Measurements from ENCODE around the gene HDAC1.
"Not testable (repeated sequence)": the region's sequence is repeated elsewhere in the genome, so short reads cannot be mapped to it uniquely, and the experiment has no call there.

The HDAC1 gene

DNA sequence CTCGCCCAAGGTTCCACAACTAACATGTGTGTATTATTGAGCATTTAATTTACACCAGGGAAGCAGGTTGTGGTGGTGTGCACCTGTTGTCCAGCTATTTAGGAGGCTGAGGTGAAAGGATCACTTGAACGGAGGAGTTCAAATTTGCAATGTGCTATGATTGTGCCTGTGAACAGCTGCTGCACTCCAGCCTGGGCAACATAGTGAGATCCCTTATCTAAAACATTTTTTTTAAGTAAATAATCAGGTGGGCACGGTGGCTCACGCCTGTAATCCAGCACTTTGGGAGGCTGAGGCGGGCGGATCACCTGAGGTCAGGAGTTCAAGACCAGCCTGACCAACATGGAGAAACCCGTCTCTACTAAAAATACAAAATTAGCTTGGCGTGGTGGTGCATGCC lies 7.1 kb upstream of the HDAC1 start:
- H3K23ac ChIP-seq (ENCODE audit: low read length); H3K18ac ChIP-seq (ENCODE audit: low read length); H4K8ac ChIP-seq (ENCODE audit: low read depth, low read length); H3K4me2 ChIP-seq (ENCODE audit: low read length); H2BK15ac ChIP-seq (replicated peaks; ENCODE audit: low read depth); H3K79me2 ChIP-seq (ENCODE audit: control insufficient read depth, insufficient read depth, low read length); H2BK120ac ChIP-seq (ENCODE audit: low read depth, low read length); H3K9ac ChIP-seq (ENCODE audit: low read length); H3K56ac ChIP-seq (ENCODE audit: low read length); H3K4ac ChIP-seq (ENCODE audit: low read depth, low read length); H2BK5ac ChIP-seq (ENCODE audit: low read length); H3K27ac ChIP-seq (ENCODE audit: low read depth, low read length); H3K4me1 ChIP-seq (ENCODE audit: control insufficient read depth, low read depth, low read length); DNase-seq; H3K27me3 ChIP-seq (ENCODE audit: insufficient read depth, low read length, poor library complexity); H2AK5ac ChIP-seq (ENCODE audit: low read length); H3K4me3 ChIP-seq (ENCODE audit: low read length); H4K5ac ChIP-seq (ENCODE audit: low read length); H3K79me1 ChIP-seq (ENCODE audit: low read length); H3K36me3 ChIP-seq (ENCODE audit: control insufficient read depth, insufficient read depth, low read length): not testable (repeated sequence)
- no CpG with 5 or more reads among the region's 8 CpGs for WGBS (ENCODE audit: extremely low coverage, insufficient coverage, low lambda C conversion rate)

DNA sequence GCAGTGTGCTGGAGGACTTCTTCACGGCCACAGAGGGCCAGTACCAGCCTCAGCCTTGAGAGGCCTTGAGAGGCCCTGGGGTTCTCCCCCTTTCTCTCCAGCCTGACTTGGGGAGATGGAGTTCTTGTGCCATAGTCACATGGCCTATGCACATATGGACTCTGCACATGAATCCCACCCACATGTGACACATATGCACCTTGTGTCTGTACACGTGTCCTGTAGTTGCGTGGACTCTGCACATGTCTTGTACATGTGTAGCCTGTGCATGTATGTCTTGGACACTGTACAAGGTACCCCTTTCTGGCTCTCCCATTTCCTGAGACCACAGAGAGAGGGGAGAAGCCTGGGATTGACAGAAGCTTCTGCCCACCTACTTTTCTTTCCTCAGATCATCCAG lies 6.2 kb upstream of the HDAC1 start:
- Histone ChIP-seq H2BK15ac (replicated peaks; ENCODE audit: low read depth) (no peak overlapping the region), H3K36me3 (ENCODE audit: control insufficient read depth, insufficient read depth, low read length) (peaks cover 1% of the 10 kb centered on the region), H3K23ac (ENCODE audit: low read length) (no peak overlapping the region), H3K27me3 (ENCODE audit: insufficient read depth, low read length, poor library complexity) (no peaks in the 10 kb centered on the region), H3K18ac (ENCODE audit: low read length) (no peak overlapping the region), H3K79me2 (ENCODE audit: control insufficient read depth, insufficient read depth, low read length) (no peaks in the 10 kb centered on the region), H3K4me2 (ENCODE audit: low read length) (no peak overlapping the region), H2BK120ac (ENCODE audit: low read depth, low read length) (no peak overlapping the region), H3K4me3 (ENCODE audit: low read length) (no peak overlapping the region), H3K79me1 (ENCODE audit: low read length) (no peaks in the 10 kb centered on the region), H3K27ac (ENCODE audit: low read depth, low read length) (no peak overlapping the region), H4K8ac (ENCODE audit: low read depth, low read length) (no peak overlapping the region), H2BK5ac (ENCODE audit: low read length) (no peak overlapping the region), H2AK5ac (ENCODE audit: low read length) (no peak overlapping the region), H3K4ac (ENCODE audit: low read depth, low read length) (no peak overlapping the region), H3K9ac (ENCODE audit: low read length) (no peak overlapping the region), H3K4me1 (ENCODE audit: control insufficient read depth, low read depth, low read length) (no peaks in the 10 kb centered on the region), H4K5ac (ENCODE audit: low read length) (no peak overlapping the region), H3K56ac (ENCODE audit: low read length) (no peak overlapping the region)
- no CpG with 5 or more reads among the region's 3 CpGs for WGBS (ENCODE audit: extremely low coverage, insufficient coverage, low lambda C conversion rate)
- DNase-seq, result no peak

DNA sequence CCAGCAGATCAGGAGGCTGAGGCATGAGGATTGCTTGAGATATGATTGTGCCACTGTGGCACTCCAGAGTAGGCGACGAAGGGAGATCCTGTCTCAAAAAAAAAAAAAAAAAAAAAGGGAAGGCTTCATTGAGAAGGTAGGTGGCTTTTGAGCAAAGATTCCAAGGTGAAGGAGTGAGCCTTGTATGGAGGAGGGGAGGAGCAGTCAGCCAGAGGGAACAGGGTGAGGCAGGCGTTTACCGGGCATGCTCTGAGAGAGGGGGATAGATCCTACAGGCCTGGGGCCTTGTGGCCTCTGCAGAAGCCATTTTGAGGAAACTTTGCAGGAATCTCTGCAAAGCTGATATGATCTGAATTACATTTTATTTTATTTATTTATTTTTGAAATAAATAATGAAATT lies 5.1 kb upstream of the HDAC1 start:
- Histone ChIP-seq H3K4me1 (ENCODE audit: control insufficient read depth, low read depth, low read length) (no peaks in the 10 kb centered on the region), H2BK120ac (ENCODE audit: low read depth, low read length) (no peak overlapping the region), H2BK15ac (replicated peaks; ENCODE audit: low read depth) (no peak overlapping the region), H3K9ac (ENCODE audit: low read length) (no peak overlapping the region), H3K79me1 (ENCODE audit: low read length) (no peaks in the 10 kb centered on the region), H3K18ac (ENCODE audit: low read length) (no peak overlapping the region), H3K4ac (ENCODE audit: low read depth, low read length) (no peak overlapping the region), H3K4me2 (ENCODE audit: low read length) (no peak overlapping the region), H3K4me3 (ENCODE audit: low read length) (no peak overlapping the region), H3K27me3 (ENCODE audit: insufficient read depth, low read length, poor library complexity) (no peaks in the 10 kb centered on the region), H4K8ac (ENCODE audit: low read depth, low read length) (no peak overlapping the region), H3K79me2 (ENCODE audit: control insufficient read depth, insufficient read depth, low read length) (no peaks in the 10 kb centered on the region), H2AK5ac (ENCODE audit: low read length) (no peak overlapping the region), H3K56ac (ENCODE audit: low read length) (no peak overlapping the region), H4K5ac (ENCODE audit: low read length) (no peak overlapping the region), H3K27ac (ENCODE audit: low read depth, low read length) (no peak overlapping the region), H3K23ac (ENCODE audit: low read length) (no peak overlapping the region), H2BK5ac (ENCODE audit: low read length) (no peak overlapping the region), H3K36me3 (ENCODE audit: control insufficient read depth, insufficient read depth, low read length) (peaks cover 1% of the 10 kb centered on the region)
- no CpG with 5 or more reads among the region's 4 CpGs for WGBS (ENCODE audit: extremely low coverage, insufficient coverage, low lambda C conversion rate)
- DNase-seq, result peak; percentile 70

DNA sequence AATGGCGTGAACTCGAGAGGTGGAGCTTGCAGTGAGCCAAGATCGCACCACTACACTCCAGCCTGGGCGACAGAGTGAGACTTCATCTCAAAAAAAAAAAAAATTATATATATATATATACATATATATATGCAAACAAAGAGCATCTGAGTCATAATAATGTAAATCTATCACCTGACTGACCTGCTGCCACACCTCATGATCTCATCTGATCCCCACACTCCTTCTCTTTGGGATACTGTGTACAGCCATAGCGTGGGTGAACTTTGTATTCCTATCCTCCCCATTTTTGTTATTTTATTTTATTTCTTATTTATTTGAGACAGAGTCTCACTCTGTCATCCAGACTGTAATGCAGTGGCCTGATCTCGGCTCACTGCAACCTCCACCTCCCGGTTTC lies 2.6 kb upstream of the HDAC1 start:
- no peaks in the 10 kb centered on the region for H3K4me1 ChIP-seq (ENCODE audit: control insufficient read depth, low read depth, low read length)
- no CpG with 5 or more reads among the region's 7 CpGs for WGBS (ENCODE audit: extremely low coverage, insufficient coverage, low lambda C conversion rate)
- no peak overlapping the region for H3K9ac ChIP-seq (ENCODE audit: low read length)
- no peak overlapping the region for H3K4ac ChIP-seq (ENCODE audit: low read depth, low read length)
- no peak overlapping the region for H2BK5ac ChIP-seq (ENCODE audit: low read length)
- no peak overlapping the region for H2BK120ac ChIP-seq (ENCODE audit: low read depth, low read length)
- H3K23ac ChIP-seq (ENCODE audit: low read length), result no peak overlapping the region
- H3K27ac ChIP-seq (ENCODE audit: low read depth, low read length), result no peak overlapping the region
- peaks cover 1% of the 10 kb centered on the region for H3K79me1 ChIP-seq (ENCODE audit: low read length)
- no peak overlapping the region for H4K8ac ChIP-seq (ENCODE audit: low read depth, low read length)
- DNase-seq, result no peak
- H3K79me2 ChIP-seq (ENCODE audit: control insufficient read depth, insufficient read depth, low read length), result no peaks in the 10 kb centered on the region
- no peak overlapping the region for H3K4me3 ChIP-seq (ENCODE audit: low read length)
- no peaks in the 10 kb centered on the region for H3K27me3 ChIP-seq (ENCODE audit: insufficient read depth, low read length, poor library complexity)
- H3K4me2 ChIP-seq (ENCODE audit: low read length), result no peak overlapping the region
- H4K5ac ChIP-seq (ENCODE audit: low read length), result no peak overlapping the region
- peaks cover 1% of the 10 kb centered on the region for H3K36me3 ChIP-seq (ENCODE audit: control insufficient read depth, insufficient read depth, low read length)
- H2BK15ac ChIP-seq (replicated peaks; ENCODE audit: low read depth), result no peak overlapping the region
- H2AK5ac ChIP-seq (ENCODE audit: low read length), result no peak overlapping the region
- H3K18ac ChIP-seq (ENCODE audit: low read length), result no peak overlapping the region
- no peak overlapping the region for H3K56ac ChIP-seq (ENCODE audit: low read length)

DNA sequence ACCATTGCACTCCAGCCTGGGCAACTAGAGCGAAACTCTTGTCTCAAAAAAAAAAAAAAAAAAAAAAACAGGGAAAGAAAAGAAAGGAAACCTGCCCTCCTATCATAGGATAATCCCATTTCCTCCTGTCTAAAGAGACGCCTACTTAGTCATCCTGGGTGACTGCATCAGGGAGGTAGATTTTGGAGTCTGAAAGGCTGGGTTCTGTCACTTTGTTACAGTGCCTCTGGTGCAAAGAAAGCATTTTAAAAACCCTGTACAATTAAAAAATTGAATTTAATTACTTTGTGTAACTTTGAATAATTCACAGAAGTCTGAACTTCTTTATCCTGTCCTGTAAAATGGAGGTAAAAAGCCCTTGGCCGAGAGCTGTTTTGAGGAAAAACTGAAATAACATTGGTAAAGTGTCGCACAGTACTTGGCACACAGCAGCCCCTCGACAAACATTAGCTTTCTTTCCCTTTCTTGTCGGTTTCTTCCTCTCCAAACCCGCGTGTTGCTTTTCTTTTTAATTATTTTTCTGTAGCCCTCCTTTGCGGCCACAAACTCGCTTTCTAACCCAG lies 657 bp upstream of the HDAC1 start:
- Histone ChIP-seq H2BK120ac (ENCODE audit: low read depth, low read length) (no peak overlapping the region), H3K4me3 (ENCODE audit: low read length) (no peak overlapping the region), H3K56ac (ENCODE audit: low read length) (peak overlapping the region; percentile 83), H2AK5ac (ENCODE audit: low read length) (no peak overlapping the region), H3K27ac (ENCODE audit: low read depth, low read length) (no peak overlapping the region), H3K4ac (ENCODE audit: low read depth, low read length) (peak overlapping the region; percentile 89), H3K23ac (ENCODE audit: low read length) (no peak overlapping the region), H3K4me1 (ENCODE audit: control insufficient read depth, low read depth, low read length) (no peaks in the 10 kb centered on the region), H4K5ac (ENCODE audit: low read length) (peak overlapping the region; percentile 87), H3K36me3 (ENCODE audit: control insufficient read depth, insufficient read depth, low read length) (no peaks in the 10 kb centered on the region), H2BK5ac (ENCODE audit: low read length) (no peak overlapping the region), H3K27me3 (ENCODE audit: insufficient read depth, low read length, poor library complexity) (no peaks in the 10 kb centered on the region), H3K9ac (ENCODE audit: low read length) (peak overlapping the region; percentile 56), H3K4me2 (ENCODE audit: low read length) (peak overlapping the region; percentile 36), H2BK15ac (replicated peaks; ENCODE audit: low read depth) (peak overlapping the region; percentile 59), H3K79me1 (ENCODE audit: low read length) (peaks cover 9% of the 10 kb centered on the region), H4K8ac (ENCODE audit: low read depth, low read length) (peak overlapping the region; percentile 100), H3K18ac (ENCODE audit: low read length) (peak overlapping the region; percentile 70), H3K79me2 (ENCODE audit: control insufficient read depth, insufficient read depth, low read length) (peaks cover 4% of the 10 kb centered on the region)
- WGBS (ENCODE audit: extremely low coverage, insufficient coverage, low lambda C conversion rate), result no CpG with 5 or more reads among the region's 10 CpGs
- DNase-seq, result peak; percentile 27

DNA sequence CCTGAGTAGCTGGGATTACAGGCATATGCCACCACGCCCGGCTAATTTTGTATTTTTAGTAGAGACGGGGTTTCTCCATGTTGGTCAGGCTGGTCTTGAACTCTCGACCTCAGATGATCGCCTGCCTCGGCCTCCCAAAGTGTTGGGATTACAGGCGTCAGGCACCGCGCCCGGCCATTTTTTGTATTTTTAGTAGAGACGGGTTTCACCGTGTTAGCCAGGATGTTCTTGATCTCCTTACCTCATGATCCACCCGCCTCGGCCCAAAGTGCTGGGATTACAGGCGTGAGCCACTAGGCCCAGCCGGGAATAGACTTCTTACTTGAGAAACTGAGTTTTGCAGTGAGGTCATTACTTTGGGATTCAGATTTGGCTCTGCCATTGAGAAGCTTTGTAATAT lies 6.3 kb downstream of the HDAC1 start:
- no CpG with 5 or more reads among the region's 16 CpGs for WGBS (ENCODE audit: extremely low coverage, insufficient coverage, low lambda C conversion rate)
- not testable (repeated sequence) for H3K4me3 ChIP-seq (ENCODE audit: low read length); H2AK5ac ChIP-seq (ENCODE audit: low read length); H3K79me2 ChIP-seq (ENCODE audit: control insufficient read depth, insufficient read depth, low read length); H3K4me1 ChIP-seq (ENCODE audit: control insufficient read depth, low read depth, low read length); H3K23ac ChIP-seq (ENCODE audit: low read length); H2BK120ac ChIP-seq (ENCODE audit: low read depth, low read length); H2BK5ac ChIP-seq (ENCODE audit: low read length); H4K8ac ChIP-seq (ENCODE audit: low read depth, low read length); H3K56ac ChIP-seq (ENCODE audit: low read length); H3K4me2 ChIP-seq (ENCODE audit: low read length); H3K18ac ChIP-seq (ENCODE audit: low read length); DNase-seq; H3K79me1 ChIP-seq (ENCODE audit: low read length); H3K9ac ChIP-seq (ENCODE audit: low read length); H2BK15ac ChIP-seq (replicated peaks; ENCODE audit: low read depth); H3K27ac ChIP-seq (ENCODE audit: low read depth, low read length); H3K27me3 ChIP-seq (ENCODE audit: insufficient read depth, low read length, poor library complexity); H3K4ac ChIP-seq (ENCODE audit: low read depth, low read length); H4K5ac ChIP-seq (ENCODE audit: low read length); H3K36me3 ChIP-seq (ENCODE audit: control insufficient read depth, insufficient read depth, low read length)
